Liver (tissue), 9 donors: ENCODE results near the gene TMEM14A. TPM values are rescaled to one million over a fixed set of nuclear protein-coding genes. Genes with fewer than 3 reads are reported as not detected.
A peak's percentile ranks its signal among the peaks of the same experiment; 100 is the strongest.

ENCODE experiments used
- DNase-seq: peaks from one replicate; pipeline ENCODE4 v3.0.0-alpha.2; 2017; ENCODE audit warnings: low spot score
- H3K27ac ChIP-seq, 2 donors: one replicate each; pipeline ENCODE4 v1.7.0; 2013; ENCODE audit warnings: inconsistent platforms in 2 of 2, low read length in 2 of 2, control low read depth in 1 of 2, low read depth in 1 of 2, mild to moderate bottlenecking in 1 of 2
- H3K27me3 ChIP-seq, 4 donors: one replicate each; pipeline versions ENCODE4 v1.6.1 to v1.7.0; 2013; ENCODE audit warnings: low read length in 3 of 4, inconsistent platforms in 1 of 4, mild to moderate bottlenecking in 1 of 4, moderate library complexity in 1 of 4; ENCODE audit not compliant: control insufficient read depth in 4 of 4, insufficient read depth in 4 of 4
- H3K36me3 ChIP-seq, 4 donors: one replicate each; pipeline versions ENCODE4 v1.6.1 to v1.7.0; 2013; ENCODE audit warnings: low read length in 3 of 4, mild to moderate bottlenecking in 3 of 4, low read depth in 1 of 4, moderate library complexity in 1 of 4; ENCODE audit not compliant: control insufficient read depth in 4 of 4, insufficient read depth in 3 of 4
- H3K4me1 ChIP-seq, 4 donors: one replicate each; pipeline versions ENCODE4 v1.6.1 to v1.7.0; 2013; ENCODE audit warnings: low read length in 3 of 4, mild to moderate bottlenecking in 3 of 4, moderate library complexity in 1 of 4; ENCODE audit not compliant: control insufficient read depth in 4 of 4, insufficient read depth in 4 of 4
- H3K4me3 ChIP-seq, 3 donors: one replicate each; pipeline versions ENCODE4 v1.6.1 to v1.7.0; 2013; ENCODE audit warnings: low read length in 3 of 3, control low read depth in 1 of 3, low read depth in 1 of 3, mild to moderate bottlenecking in 1 of 3
- H3K9ac ChIP-seq, 2 donors: one replicate each; pipeline ENCODE4 v1.7.0; 2013; ENCODE audit warnings: low read length in 2 of 2, mild to moderate bottlenecking in 2 of 2, moderate library complexity in 2 of 2, control low read depth in 1 of 2, low read depth in 1 of 2
- H3K9me3 ChIP-seq, 4 donors: one replicate each; pipeline versions ENCODE4 v1.6.1 to v1.7.0; 2013; ENCODE audit warnings: low read length in 3 of 4; ENCODE audit not compliant: control insufficient read depth in 4 of 4
- ATF3 ChIP-seq: IDR thresholded peaks from 2 replicates; pipeline ENCODE4 v1.6.1; 2016; ENCODE audit warnings: antibody characterized with exemption
- CTCF ChIP-seq: fragments of 150-350 bp; IDR thresholded peaks from 2 replicates; pipeline ENCODE4 v1.5.1; 2017; ENCODE audit warnings: improper control_type of control experiment, low read depth, low read length; ENCODE audit not compliant: missing input control
- EGR1 ChIP-seq, 2 donors: IDR thresholded peaks; 2 replicates each; pipeline ENCODE4 v1.6.1; 2016 to 2018; ENCODE audit warnings: antibody characterized with exemption in 2 of 2, low read depth in 2 of 2
- FOXA1 ChIP-seq: IDR thresholded peaks from 2 replicates; pipeline ENCODE4 v1.6.1; 2016; ENCODE audit warnings: antibody characterized with exemption
- FOXA2 ChIP-seq: IDR thresholded peaks from 2 replicates; pipeline ENCODE4 v1.6.1; 2016; ENCODE audit warnings: antibody characterized with exemption
- GABPA ChIP-seq, 2 donors: IDR thresholded peaks in 1 of 2; conservative IDR thresholded peaks in 1 of 2; 2 replicates each; pipeline ENCODE4 v1.6.1; 2016; ENCODE audit warnings: antibody characterized with exemption in 2 of 2, mild to moderate bottlenecking in 1 of 2, moderate library complexity in 1 of 2
- HNF4A ChIP-seq, 2 donors: conservative IDR thresholded peaks; 2 replicates each; pipeline ENCODE4 v1.6.1; 2016; ENCODE audit warnings: antibody characterized with exemption in 2 of 2, mild to moderate bottlenecking in 2 of 2
- HNF4G ChIP-seq: IDR thresholded peaks from 2 replicates; pipeline ENCODE4 v1.6.1; 2016; ENCODE audit warnings: antibody characterized with exemption
- JUND ChIP-seq, 2 donors: IDR thresholded peaks; 2 replicates each; pipeline ENCODE4 v1.6.1; 2016; ENCODE audit warnings: antibody characterized with exemption in 2 of 2
- MAX ChIP-seq: IDR thresholded peaks from 2 replicates; pipeline ENCODE4 v1.6.1; 2016; ENCODE audit warnings: antibody characterized with exemption
- NR2F2 ChIP-seq: IDR thresholded peaks from 2 replicates; pipeline ENCODE4 v1.6.1; 2016; ENCODE audit warnings: antibody characterized with exemption
- RAD21 ChIP-seq, 2 donors: IDR thresholded peaks; 2 replicates each; pipeline ENCODE4 v1.6.1; 2016; ENCODE audit warnings: antibody characterized with exemption in 2 of 2, mild to moderate bottlenecking in 2 of 2
- REST ChIP-seq: IDR thresholded peaks from 2 replicates; pipeline ENCODE4 v1.6.1; 2016; ENCODE audit warnings: antibody characterized with exemption, mild to moderate bottlenecking
- RXRA ChIP-seq, 2 donors: IDR thresholded peaks; 2 replicates each; pipeline ENCODE4 v1.6.1; 2017 to 2018; ENCODE audit warnings: antibody characterized with exemption in 2 of 2, mild to moderate bottlenecking in 1 of 2
- SP1 ChIP-seq: IDR thresholded peaks from 2 replicates; pipeline ENCODE4 v1.6.1; 2018; ENCODE audit warnings: antibody characterized with exemption, mild to moderate bottlenecking
- TAF1 ChIP-seq: conservative IDR thresholded peaks from 2 replicates; pipeline ENCODE4 v1.6.1; 2016; ENCODE audit warnings: antibody characterized with exemption, mild to moderate bottlenecking
- YY1 ChIP-seq: IDR thresholded peaks from 2 replicates; pipeline ENCODE4 v1.6.1; 2016; ENCODE audit warnings: antibody characterized with exemption, mild to moderate bottlenecking
- ZBTB33 ChIP-seq: IDR thresholded peaks from 2 replicates; pipeline ENCODE4 v1.6.1; 2016; ENCODE audit warnings: antibody characterized with exemption
- WGBS: extraction: QIAGEN DNeasy Blood & Tissue Kit; methylation state at CpG from one replicate; pipeline ENCODE4 v1.1.7; 2013; 5-methylcytosine and 5-hydroxymethylcytosine counted together
- polyA plus RNA-seq, 2 donors: library from polyadenylated mRNA; stranded (reverse) in 1 of 2; unstranded in 1 of 2; fragments of 200-250 nt in 1 of 2; fragments of >200 nt in 1 of 2; fragmentation: Nextera tagmentation in 1 of 2; extraction: Ambion mirVana in 1 of 2; gene quantifications; one replicate each; pipeline versions ENCODE4 v1.2.1 to v1.2.3, GENCODE V29; 2013 to 2015
- total RNA-seq, 2 donors: library from RNA; depleted of rRNA; stranded (reverse); fragments of >200 nt; gene quantifications; one replicate each; pipeline ENCODE4 v1.2.3, GENCODE V29; 2014
- donor health status: healthy.
- donor health status: healthy.
- donor health status: healthy.
- donor health status: healthy.
- donor health status: healthy.

TMEM14A gene
- total and polyA plus RNA-seq, 4 donors: 15.6 to 63.6 (median 22.9) TPM

GRCh38 chr6:52666523-52666922 is 4.4 kb upstream of the TMEM14A start:
- peaks cover 5 to 69% (median 44%) of the 10 kb centered on the region in 4 donors for H3K4me1 ChIP-seq
- WGBS: 43% methylated on average over 2 of the region's 2 CpGs
- no peaks in the 10 kb centered on the region for H3K27me3 ChIP-seq
- peaks cover 0 to 3% (median under 1%) of the 10 kb centered on the region in 4 donors for H3K36me3 ChIP-seq
- no peaks in the 10 kb centered on the region for H3K9me3 ChIP-seq
- peak overlapping the region in 1 of 2 donors; percentile 52 for H3K27ac ChIP-seq
- no peak for DNase-seq
- peak overlapping the region; percentile 35 to 85 for H3K9ac ChIP-seq
- TF ChIP-seq ZBTB33: no peak
- TF ChIP-seq MAX: no peak
- TF ChIP-seq NR2F2: no peak
- TF ChIP-seq SP1: peak; percentile 37
- TF ChIP-seq HNF4G: peak; percentile 49
- peak; percentile 69 to 84 for TF ChIP-seq RXRA (IDR thresholded peaks at IDR 0.05)
- no peak for TF ChIP-seq CTCF
- TF ChIP-seq TAF1: no peak
- no peak for TF ChIP-seq REST
- peak; percentile 69 to 86 for TF ChIP-seq HNF4A (conservative IDR thresholded peaks at IDR 0.05)
- no peak for TF ChIP-seq ATF3
- TF ChIP-seq YY1: no peak
- peak in 1 of 2 donors; percentile 20 for TF ChIP-seq RAD21 (IDR thresholded peaks at IDR 0.05)
- no peak for TF ChIP-seq JUND (IDR thresholded peaks at IDR 0.05)
- no peak for TF ChIP-seq GABPA (IDR thresholded peaks at IDR 0.05 in 1 of 2, conservative IDR thresholded peaks at IDR 0.05 in 1 of 2)
- TF ChIP-seq EGR1 (IDR thresholded peaks at IDR 0.05; ENCODE audit: low read depth in 2 of 2): no peak
- TF ChIP-seq FOXA2: no peak
- no peak for TF ChIP-seq FOXA1
- H3K4me3 ChIP-seq: peak overlapping the region in 2 of 3 donors; percentile 66 to 91
